ENCODE data around the gene SIRPA.

Gene SIRPA

DNA sequence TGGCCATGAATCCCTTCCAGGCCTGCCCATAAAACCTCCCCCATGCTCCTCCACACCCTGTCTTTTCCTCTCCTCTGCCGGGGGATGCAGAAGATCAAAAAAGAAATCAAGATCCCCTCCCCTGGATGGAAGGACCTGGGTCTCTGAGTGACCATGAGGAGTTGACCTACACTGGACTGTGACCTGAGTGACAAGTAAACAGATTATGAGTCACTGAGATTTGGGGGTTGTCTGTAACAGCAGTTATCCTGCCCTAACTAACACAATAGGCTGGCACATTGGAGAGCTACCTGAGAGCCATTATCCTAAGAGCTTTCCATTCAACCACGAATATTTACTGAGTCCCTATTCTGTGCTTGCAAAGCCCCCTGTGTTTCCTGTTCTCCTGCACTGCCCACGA lies 28.4 kb upstream of the SIRPA start:
- H3K4me3 ChIP-seq (ENCODE audit: control insufficient read depth, low read depth, low read length): no peak overlapping the region
- DNase-seq (ENCODE audit: low read depth): no peak
- TF ChIP-seq CTCF (IDR thresholded peaks at IDR 0.05; ENCODE audit: control insufficient read depth, insufficient read depth, low read depth, low read length, missing control alignments): no peak

GRCh38 chr20:1867495-1868260 lies 27.5 kb upstream of the SIRPA start:
- no peak overlapping the region for H3K4me3 ChIP-seq (ENCODE audit: control insufficient read depth, low read depth, low read length)
- no peak for DNase-seq (ENCODE audit: low read depth)
- no peak for TF ChIP-seq CTCF (IDR thresholded peaks at IDR 0.05; ENCODE audit: control insufficient read depth, insufficient read depth, low read depth, low read length, missing control alignments)

- H3K4me3 ChIP-seq (ENCODE audit: control insufficient read depth, low read depth, low read length): no peak overlapping the region
- no peak for DNase-seq (ENCODE audit: low read depth)
- TF ChIP-seq CTCF (IDR thresholded peaks at IDR 0.05; ENCODE audit: control insufficient read depth, insufficient read depth, low read depth, low read length, missing control alignments): no peak
Observed at GRCh38 chr20:1868856-1869255, 26.4 kb upstream of the SIRPA start.

GRCh38 chr20:1870323-1870722 lies 24.9 kb upstream of the SIRPA start:
- DNase-seq (ENCODE audit: low read depth): no peak
- no peak for TF ChIP-seq CTCF (IDR thresholded peaks at IDR 0.05; ENCODE audit: control insufficient read depth, insufficient read depth, low read depth, low read length, missing control alignments)
- H3K4me3 ChIP-seq (ENCODE audit: control insufficient read depth, low read depth, low read length): no peak overlapping the region

DNA sequence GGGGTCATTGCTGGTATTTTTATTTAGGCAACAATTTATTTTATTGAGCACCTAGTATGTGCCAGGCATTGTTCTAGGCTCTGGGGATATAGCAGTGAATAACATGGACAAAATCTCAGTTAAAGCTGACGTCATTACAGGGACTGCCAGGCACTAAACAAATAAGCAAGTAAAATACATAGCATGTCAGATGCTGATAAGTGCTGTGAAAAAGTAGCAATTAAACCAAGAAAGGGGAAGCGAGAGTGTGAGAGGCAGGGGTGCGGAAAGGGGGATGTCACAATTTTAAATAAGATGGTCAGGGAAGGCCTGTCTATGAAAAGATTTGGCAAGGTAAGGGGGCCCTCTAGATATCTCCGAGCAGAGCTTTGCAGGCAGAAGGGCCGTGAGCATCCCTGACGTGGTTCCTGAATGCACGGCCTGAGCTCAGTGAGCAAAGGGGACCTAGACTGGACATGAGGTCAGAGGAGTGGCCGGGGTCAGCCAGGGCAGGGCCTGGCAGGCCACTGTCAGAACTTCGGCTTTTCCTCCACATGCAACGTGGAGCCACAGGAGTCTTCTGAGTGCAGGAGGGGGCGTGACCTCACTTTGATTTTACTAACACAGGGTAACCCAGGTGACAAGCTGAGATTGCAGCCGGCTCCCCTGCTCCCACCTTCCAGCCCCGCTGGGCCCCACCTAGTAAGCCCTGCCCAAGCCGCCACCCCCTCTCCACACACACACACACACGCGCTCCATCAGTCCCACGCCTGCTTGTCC lies 24.2 kb upstream of the SIRPA start:
- no peak for TF ChIP-seq CTCF (IDR thresholded peaks at IDR 0.05; ENCODE audit: control insufficient read depth, insufficient read depth, low read depth, low read length, missing control alignments)
- no peak for DNase-seq (ENCODE audit: low read depth)
- H3K4me3 ChIP-seq (ENCODE audit: control insufficient read depth, low read depth, low read length): no peak overlapping the region

DNA sequence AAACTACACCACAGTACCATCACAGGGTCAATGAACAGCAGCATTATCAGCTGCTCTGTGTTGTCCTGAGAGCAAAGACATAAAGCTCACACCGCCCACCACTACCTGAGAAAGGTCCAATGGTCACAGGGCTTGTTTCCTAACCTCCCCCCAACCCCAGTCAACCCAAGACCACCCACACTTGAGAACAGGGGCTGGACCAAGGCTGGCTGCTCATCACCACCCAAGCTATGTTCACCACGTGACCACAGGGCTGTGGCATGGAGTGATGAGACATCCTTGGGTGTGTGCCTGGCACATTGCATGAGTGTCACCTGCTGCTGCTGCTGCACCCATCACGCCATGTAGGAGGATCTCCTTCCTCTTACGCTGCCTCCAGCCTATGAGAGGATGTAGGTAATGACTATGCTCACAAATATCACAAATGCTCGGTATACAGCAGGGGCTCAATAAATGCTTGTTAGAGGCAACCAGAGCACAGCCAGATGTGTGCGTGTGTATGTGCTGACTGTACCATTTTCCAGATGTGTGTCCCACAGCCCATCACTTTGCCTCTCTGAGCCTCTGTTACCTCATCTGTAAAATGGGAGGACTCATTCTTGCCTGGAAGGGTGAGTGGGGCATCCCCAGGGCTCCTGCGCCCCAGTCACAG lies 23.3 kb upstream of the SIRPA start:
- TF ChIP-seq CTCF (IDR thresholded peaks at IDR 0.05; ENCODE audit: control insufficient read depth, insufficient read depth, low read depth, low read length, missing control alignments): no peak
- DNase-seq (ENCODE audit: low read depth): no peak
- no peak overlapping the region for H3K4me3 ChIP-seq (ENCODE audit: control insufficient read depth, low read depth, low read length)
